ENCODE data around the gene RAB3A. TPM values are rescaled to one million over a fixed set of nuclear protein-coding genes. Genes with fewer than 3 reads are reported as not detected.
A peak's percentile ranks its signal among the peaks of the same experiment; 100 is the strongest.

The RAB3A gene
- total and polyA plus RNA-seq, 9 of the 15 experiments (the other 6 are each of a cell fraction or from before 2014, with no cell fraction given): 0.17 to 5.1 (median 0.90) TPM; not detected in 1

- TF ChIP-seq TOE1 (IDR thresholded peaks at IDR 0.05; ENCODE audit: borderline replicate concordance) (no peak), TOE1 (CRISPR knock-in tag; IDR thresholded peaks at IDR 0.05; ENCODE audit: borderline replicate concordance, low read depth) (no peak), ATF6 (CRISPR knock-in tag; IDR thresholded peaks at IDR 0.05) (no peak), ZNF12 (CRISPR knock-in tag; IDR thresholded peaks at IDR 0.05) (no peak), NCOA4 (IDR thresholded peaks at IDR 0.05; ENCODE audit: partially characterized antibody) (no peak), ELF1 (tag; IDR thresholded peaks at IDR 0.05) (no peak), SIX5 (IDR thresholded peaks at IDR 0.05; ENCODE audit: borderline replicate concordance in 1 of 2, insufficient read depth in 1 of 2, low read depth in 1 of 2, low read length in 2 of 2) (no peak), E2F1 (CRISPR knock-in tag; IDR thresholded peaks at IDR 0.05) (no peak), KHSRP (IDR thresholded peaks at IDR 0.05) (no peak), MAX (CRISPR knock-in tag; IDR thresholded peaks at IDR 0.05) (no peak; the same call in 1 of the 2 replicates), CREB3 (tag; conservative IDR thresholded peaks at IDR 0.05; ENCODE audit: low read depth) (peak; percentile 85; the same call in 1 of the 2 replicates), DIDO1 (tag; IDR thresholded peaks at IDR 0.05; ENCODE audit: low read depth) (no peak; the same call in 1 of the 2 replicates), NCOA2 (IDR thresholded peaks at IDR 0.05; ENCODE audit: partially characterized antibody in 2 of 2) (no peak), TRIM28 (IDR thresholded peaks at IDR 0.05) (no peak), MED1 (CRISPR knock-in tag; IDR thresholded peaks at IDR 0.05; ENCODE audit: borderline replicate concordance) (no peak), NONO (IDR thresholded peaks at IDR 0.05; ENCODE audit: low read depth in 2 of 2, low read length in 1 of 2) (no peak; a peak in 1 of 4 replicates), SAFB2 (IDR thresholded peaks at IDR 0.05; ENCODE audit: borderline replicate concordance, low read depth, low read length, severe bottlenecking) (no peak)
- TF ChIP-seq, protein P1, sequence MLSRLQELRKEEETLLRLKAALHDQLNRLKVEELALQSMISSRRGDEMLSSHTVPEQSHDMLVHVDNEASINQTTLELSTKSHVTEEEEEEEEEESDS (CRISPR knock-in tag; IDR thresholded peaks at IDR 0.05): no peak
- TF ChIP-seq, protein P2, sequence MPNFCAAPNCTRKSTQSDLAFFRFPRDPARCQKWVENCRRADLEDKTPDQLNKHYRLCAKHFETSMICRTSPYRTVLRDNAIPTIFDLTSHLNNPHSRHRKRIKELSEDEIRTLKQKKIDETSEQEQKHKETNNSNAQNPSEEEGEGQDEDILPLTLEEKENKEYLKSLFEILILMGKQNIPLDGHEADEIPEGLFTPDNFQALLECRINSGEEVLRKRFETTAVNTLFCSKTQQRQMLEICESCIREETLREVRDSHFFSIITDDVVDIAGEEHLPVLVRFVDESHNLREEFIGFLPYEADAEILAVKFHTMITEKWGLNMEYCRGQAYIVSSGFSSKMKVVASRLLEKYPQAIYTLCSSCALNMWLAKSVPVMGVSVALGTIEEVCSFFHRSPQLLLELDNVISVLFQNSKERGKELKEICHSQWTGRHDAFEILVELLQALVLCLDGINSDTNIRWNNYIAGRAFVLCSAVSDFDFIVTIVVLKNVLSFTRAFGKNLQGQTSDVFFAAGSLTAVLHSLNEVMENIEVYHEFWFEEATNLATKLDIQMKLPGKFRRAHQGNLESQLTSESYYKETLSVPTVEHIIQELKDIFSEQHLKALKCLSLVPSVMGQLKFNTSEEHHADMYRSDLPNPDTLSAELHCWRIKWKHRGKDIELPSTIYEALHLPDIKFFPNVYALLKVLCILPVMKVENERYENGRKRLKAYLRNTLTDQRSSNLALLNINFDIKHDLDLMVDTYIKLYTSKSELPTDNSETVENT (CRISPR knock-in tag; IDR thresholded peaks at IDR 0.05): peak; percentile 78; the same call in 1 of the 2 replicates
These were observed 11.0 kb downstream of the RAB3A start, which contains the start of gene MPV17L2 (continued) for GRCh38 chr19:18192673-18193387.
